ENCODE measurements around the gene MSANTD3.

DNA sequence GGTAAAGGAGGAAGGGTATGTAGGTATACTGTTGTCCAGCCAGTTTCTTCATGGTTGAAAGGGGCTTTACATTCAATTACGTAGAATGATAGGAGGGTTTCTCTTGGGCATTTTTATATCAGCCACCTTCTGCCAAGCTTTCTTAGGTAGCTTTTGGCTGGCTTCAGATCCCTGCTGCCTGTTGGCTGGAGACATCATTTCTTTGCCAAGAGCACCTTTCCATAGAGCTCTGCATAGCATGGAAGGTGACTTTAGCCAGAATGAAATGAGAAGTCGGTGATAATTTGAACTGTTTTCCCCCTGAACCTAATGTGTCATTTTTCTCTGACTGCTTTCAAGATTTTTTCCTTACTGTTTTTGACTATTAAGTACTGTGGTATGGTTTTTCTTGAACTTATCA lies 72.9 kb downstream of the MSANTD3 start:
- TF ChIP-seq, protein P1, sequence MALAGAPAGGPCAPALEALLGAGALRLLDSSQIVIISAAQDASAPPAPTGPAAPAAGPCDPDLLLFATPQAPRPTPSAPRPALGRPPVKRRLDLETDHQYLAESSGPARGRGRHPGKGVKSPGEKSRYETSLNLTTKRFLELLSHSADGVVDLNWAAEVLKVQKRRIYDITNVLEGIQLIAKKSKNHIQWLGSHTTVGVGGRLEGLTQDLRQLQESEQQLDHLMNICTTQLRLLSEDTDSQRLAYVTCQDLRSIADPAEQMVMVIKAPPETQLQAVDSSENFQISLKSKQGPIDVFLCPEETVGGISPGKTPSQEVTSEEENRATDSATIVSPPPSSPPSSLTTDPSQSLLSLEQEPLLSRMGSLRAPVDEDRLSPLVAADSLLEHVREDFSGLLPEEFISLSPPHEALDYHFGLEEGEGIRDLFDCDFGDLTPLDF (CRISPR knock-in tag; IDR thresholded peaks at IDR 0.05), result no peak
- TF ChIP-seq, protein P2, sequence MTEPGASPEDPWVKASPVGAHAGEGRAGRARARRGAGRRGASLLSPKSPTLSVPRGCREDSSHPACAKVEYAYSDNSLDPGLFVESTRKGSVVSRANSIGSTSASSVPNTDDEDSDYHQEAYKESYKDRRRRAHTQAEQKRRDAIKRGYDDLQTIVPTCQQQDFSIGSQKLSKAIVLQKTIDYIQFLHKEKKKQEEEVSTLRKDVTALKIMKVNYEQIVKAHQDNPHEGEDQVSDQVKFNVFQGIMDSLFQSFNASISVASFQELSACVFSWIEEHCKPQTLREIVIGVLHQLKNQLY (CRISPR knock-in tag; IDR thresholded peaks at IDR 0.05), result no peak
- TF ChIP-seq ELF4 (CRISPR knock-in tag; IDR thresholded peaks at IDR 0.05; ENCODE audit: low read depth), result no peak
- no peak for TF ChIP-seq CBFB (CRISPR knock-in tag; IDR thresholded peaks at IDR 0.05; ENCODE audit: low read depth)
- no peak for TF ChIP-seq NFE2L1 (CRISPR knock-in tag; IDR thresholded peaks at IDR 0.05)
- TF ChIP-seq, protein P3, sequence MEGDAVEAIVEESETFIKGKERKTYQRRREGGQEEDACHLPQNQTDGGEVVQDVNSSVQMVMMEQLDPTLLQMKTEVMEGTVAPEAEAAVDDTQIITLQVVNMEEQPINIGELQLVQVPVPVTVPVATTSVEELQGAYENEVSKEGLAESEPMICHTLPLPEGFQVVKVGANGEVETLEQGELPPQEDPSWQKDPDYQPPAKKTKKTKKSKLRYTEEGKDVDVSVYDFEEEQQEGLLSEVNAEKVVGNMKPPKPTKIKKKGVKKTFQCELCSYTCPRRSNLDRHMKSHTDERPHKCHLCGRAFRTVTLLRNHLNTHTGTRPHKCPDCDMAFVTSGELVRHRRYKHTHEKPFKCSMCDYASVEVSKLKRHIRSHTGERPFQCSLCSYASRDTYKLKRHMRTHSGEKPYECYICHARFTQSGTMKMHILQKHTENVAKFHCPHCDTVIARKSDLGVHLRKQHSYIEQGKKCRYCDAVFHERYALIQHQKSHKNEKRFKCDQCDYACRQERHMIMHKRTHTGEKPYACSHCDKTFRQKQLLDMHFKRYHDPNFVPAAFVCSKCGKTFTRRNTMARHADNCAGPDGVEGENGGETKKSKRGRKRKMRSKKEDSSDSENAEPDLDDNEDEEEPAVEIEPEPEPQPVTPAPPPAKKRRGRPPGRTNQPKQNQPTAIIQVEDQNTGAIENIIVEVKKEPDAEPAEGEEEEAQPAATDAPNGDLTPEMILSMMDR (IDR thresholded peaks at IDR 0.05), result no peak
- TF ChIP-seq ZNF263 (CRISPR knock-in tag; IDR thresholded peaks at IDR 0.05; ENCODE audit: low read depth), result no peak
- no peak for TF ChIP-seq ZNF416 (CRISPR knock-in tag; IDR thresholded peaks at IDR 0.05)
- no peak for TF ChIP-seq TEAD1 (CRISPR knock-in tag; IDR thresholded peaks at IDR 0.05)
- no peak for TF ChIP-seq NR1H2 (CRISPR knock-in tag; IDR thresholded peaks at IDR 0.05)
- TF ChIP-seq JUN (CRISPR knock-in tag; IDR thresholded peaks at IDR 0.05), result no peak
